HG02981 (cell line): ENCODE results near the gene TCF15.
A peak's percentile ranks its signal among the peaks of the same experiment; 100 is the strongest.

Experiments
- ATAC-seq: cut with Tn5 transposase; IDR thresholded peaks from one replicate; pipeline ENCODE4 v1.9.1; 2021; ENCODE audit warnings: mild to moderate bottlenecking, moderate library complexity; ENCODE audit not compliant: unreplicated experiment

The TCF15 gene

GRCh38 chr20:610130-611046, at the start of gene TCF15:
TCF15 (minus strand) TSS chr20:610309; CDS start chr20:610237, 72 bp downstream.
- ATAC-seq: no peak

- ATAC-seq: no peak
Measured at GRCh38 chr20:658731-659291, 48.7 kb upstream of the TCF15 start.

- no peak for ATAC-seq
Measured at GRCh38 chr20:658202-658601, 48.1 kb upstream of the TCF15 start.

GRCh38 chr20:655726-656624, 45.9 kb upstream of the TCF15 start:
- ATAC-seq: no peak

GRCh38 chr20:654417-654750, 44.3 kb upstream of the TCF15 start:
- ATAC-seq: no peak

GRCh38 chr20:653590-654416, 43.7 kb upstream of the TCF15 start:
- ATAC-seq: no peak

- peak; percentile 91 for ATAC-seq
Measured at GRCh38 chr20:653110-653589, 43.0 kb upstream of the TCF15 start, which contains the start of gene SRXN1. SRXN1 (minus strand) TSS chr20:653200; CDS start chr20:653185, 15 bp downstream.

- ATAC-seq: peak; percentile 18
Measured at GRCh38 chr20:652615-653109, 42.6 kb upstream of the TCF15 start.

GRCh38 chr20:651713-652614, 41.9 kb upstream of the TCF15 start:
- ATAC-seq: no peak

GRCh38 chr20:650954-651353, 40.8 kb upstream of the TCF15 start:
- ATAC-seq: no peak

- no peak for ATAC-seq
Measured at GRCh38 chr20:650281-650680, 40.2 kb upstream of the TCF15 start.

GRCh38 chr20:647479-648019, 37.4 kb upstream of the TCF15 start:
- ATAC-seq: no peak

- ATAC-seq: no peak
Measured at GRCh38 chr20:646868-647233, 36.7 kb upstream of the TCF15 start.

GRCh38 chr20:646107-646867, 36.2 kb upstream of the TCF15 start:
- ATAC-seq: no peak

GRCh38 chr20:645318-646106, 35.4 kb upstream of the TCF15 start:
- peak; percentile 80 for ATAC-seq

- ATAC-seq: no peak
Measured at GRCh38 chr20:644692-645317, 34.7 kb upstream of the TCF15 start.
